Esophagus squamous epithelium (tissue), 4 donors: ENCODE results near the gene PCDHA3.
"Not testable (repeated sequence)": the region's sequence is repeated elsewhere in the genome, so short reads cannot be mapped to it uniquely, and the experiment has no call there.

ENCODE experiments used
- POLR2A ChIP-seq, 4 donors: fragments of 450-650 bp; IDR thresholded peaks; one replicate each; pipeline ENCODE4 v1.6.1; 2017; ENCODE audit warnings: antibody characterized with exemption in 4 of 4, mild to moderate bottlenecking in 4 of 4, moderate library complexity in 3 of 4
- TF ChIP-seq, protein P1 (sequence below), 6 experiments: fragments of 450-650 bp in 4 of 6; fragments of 200-600 bp in 2 of 6; sonication (generic) in 2 of 6; IDR thresholded peaks; one replicate each; pipeline ENCODE4 v1.5.1; 2016 to 2019; ENCODE audit warnings: antibody characterized with exemption in 6 of 6, mild to moderate bottlenecking in 4 of 6, moderate library complexity in 4 of 6

DNA sequence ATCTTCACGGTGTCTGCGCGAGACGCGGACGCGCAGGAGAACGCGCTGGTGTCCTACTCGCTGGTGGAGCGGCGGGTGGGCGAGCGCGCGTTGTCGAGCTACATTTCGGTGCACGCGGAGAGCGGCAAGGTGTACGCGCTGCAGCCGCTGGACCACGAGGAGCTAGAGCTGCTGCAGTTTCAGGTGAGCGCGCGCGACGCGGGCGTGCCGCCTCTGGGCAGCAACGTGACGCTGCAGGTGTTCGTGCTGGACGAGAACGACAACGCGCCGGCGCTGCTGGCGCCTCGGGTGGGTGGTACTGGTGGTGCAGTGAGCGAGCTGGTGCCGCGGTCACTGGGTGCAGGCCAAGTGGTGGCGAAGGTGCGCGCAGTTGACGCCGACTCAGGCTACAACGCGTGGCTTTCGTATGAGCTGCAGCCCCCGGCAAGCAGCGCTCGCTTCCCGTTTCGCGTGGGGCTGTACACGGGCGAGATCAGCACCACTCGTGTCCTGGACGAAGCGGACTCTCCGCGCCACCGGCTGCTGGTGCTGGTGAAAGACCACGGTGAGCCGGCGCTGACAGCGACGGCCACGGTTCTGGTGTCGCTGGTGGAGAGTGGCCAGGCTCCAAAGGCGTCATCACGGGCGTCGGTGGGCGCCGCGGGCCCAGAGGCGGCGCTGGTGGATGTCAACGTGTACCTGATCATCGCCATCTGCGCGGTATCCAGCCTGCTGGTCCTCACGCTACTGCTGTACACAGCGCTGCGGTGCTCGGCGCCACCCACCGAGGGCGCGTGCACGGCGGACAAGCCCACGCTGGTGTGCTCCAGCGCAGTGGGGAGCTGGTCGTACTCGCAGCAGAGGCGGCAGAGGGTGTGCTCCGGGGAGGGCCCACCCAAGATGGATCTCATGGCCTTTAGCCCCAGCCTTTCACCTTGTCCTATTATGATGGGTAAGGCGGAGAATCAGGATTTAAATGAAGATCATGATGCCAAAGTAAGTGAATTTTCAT, 28.9 kb downstream of the PCDHA3 start:
- not testable (repeated sequence) for TF ChIP-seq POLR2A (IDR thresholded peaks at IDR 0.05)
- TF ChIP-seq, protein P1, sequence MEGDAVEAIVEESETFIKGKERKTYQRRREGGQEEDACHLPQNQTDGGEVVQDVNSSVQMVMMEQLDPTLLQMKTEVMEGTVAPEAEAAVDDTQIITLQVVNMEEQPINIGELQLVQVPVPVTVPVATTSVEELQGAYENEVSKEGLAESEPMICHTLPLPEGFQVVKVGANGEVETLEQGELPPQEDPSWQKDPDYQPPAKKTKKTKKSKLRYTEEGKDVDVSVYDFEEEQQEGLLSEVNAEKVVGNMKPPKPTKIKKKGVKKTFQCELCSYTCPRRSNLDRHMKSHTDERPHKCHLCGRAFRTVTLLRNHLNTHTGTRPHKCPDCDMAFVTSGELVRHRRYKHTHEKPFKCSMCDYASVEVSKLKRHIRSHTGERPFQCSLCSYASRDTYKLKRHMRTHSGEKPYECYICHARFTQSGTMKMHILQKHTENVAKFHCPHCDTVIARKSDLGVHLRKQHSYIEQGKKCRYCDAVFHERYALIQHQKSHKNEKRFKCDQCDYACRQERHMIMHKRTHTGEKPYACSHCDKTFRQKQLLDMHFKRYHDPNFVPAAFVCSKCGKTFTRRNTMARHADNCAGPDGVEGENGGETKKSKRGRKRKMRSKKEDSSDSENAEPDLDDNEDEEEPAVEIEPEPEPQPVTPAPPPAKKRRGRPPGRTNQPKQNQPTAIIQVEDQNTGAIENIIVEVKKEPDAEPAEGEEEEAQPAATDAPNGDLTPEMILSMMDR (IDR thresholded peaks at IDR 0.05), result not testable (repeated sequence)
